Epithelial cell of esophagus (primary cell): ENCODE results near the gene PLEKHH2.

Source experiments
- DNase-seq: peaks from one replicate; pipeline ENCODE4 v3.0.0; 2010; ENCODE audit warnings: low read depth
- H3K4me3 ChIP-seq: 2 replicates; pipeline ENCODE4 v1.5.1; 2011; ENCODE audit warnings: mild to moderate bottlenecking, low read length, control low read depth
- CTCF ChIP-seq: IDR thresholded peaks from 2 replicates; pipeline ENCODE4 v1.5.1; 2011; ENCODE audit warnings: low read depth, mild to moderate bottlenecking, low read length, control low read depth, inconsistent platforms; ENCODE audit not compliant: insufficient read depth; ENCODE audit errors: missing control alignments

PLEKHH2 gene

DNA sequence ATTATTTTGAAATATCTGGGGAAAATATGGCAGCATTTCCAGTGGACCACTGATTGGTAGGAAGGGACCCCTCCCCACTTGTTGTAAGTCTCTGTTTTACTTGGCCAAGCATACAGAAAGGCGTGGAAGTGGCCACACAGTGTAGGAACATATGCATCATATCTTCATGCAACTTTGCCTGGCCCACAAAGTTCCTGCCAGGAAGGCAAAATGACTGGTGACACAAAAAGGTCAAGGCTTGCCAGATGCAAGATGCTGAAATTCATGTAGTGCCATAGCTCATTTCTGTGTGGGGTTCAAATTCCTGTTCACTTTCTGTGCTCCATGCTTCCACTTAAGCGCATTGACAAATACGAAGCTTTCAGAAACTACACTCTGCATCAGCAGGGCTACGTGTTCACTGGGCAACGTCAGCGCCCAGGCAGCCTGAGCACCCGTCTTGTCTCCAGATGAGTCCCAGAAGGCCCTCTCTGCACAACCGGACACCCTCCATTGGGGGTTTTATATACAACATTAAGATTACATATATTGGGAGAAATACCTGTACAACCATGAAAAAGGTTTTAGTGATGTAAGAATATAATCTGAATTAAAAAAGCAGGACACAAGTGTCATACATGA lies 140.4 kb downstream of the PLEKHH2 start:
- no peak overlapping the region for H3K4me3 ChIP-seq
- no peak for TF ChIP-seq CTCF
- DNase-seq, result no peak

DNA sequence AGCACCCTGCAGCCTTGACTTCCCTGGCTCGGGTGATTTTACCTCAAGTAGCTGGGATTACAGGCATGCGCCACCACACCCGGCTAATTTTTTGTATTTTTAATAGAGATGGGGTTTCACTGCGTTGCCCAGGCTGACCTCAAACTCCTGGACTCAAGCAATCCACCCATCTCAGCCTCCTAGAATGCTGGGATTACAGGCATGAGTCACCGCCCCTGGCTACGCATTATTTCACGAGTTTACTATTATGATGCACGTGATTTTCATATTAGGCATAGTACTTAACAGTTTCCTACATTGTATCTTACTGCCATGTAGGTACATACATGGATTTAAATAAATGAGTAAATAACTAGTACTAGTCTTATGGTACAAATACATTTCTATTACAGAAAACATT lies 141.2 kb downstream of the PLEKHH2 start:
- no peak overlapping the region for H3K4me3 ChIP-seq
- no peak for TF ChIP-seq CTCF
- DNase-seq, result no peak

- H3K4me3 ChIP-seq, result no peak overlapping the region
- DNase-seq, result no peak
- no peak for TF ChIP-seq CTCF
Observed at GRCh38 chr2:43787895-43788294, 150.8 kb downstream of the PLEKHH2 start.

GRCh38 chr2:43788646-43789045 lies 151.6 kb downstream of the PLEKHH2 start:
- H3K4me3 ChIP-seq, result no peak overlapping the region
- no peak for DNase-seq
- TF ChIP-seq CTCF, result no peak

DNA sequence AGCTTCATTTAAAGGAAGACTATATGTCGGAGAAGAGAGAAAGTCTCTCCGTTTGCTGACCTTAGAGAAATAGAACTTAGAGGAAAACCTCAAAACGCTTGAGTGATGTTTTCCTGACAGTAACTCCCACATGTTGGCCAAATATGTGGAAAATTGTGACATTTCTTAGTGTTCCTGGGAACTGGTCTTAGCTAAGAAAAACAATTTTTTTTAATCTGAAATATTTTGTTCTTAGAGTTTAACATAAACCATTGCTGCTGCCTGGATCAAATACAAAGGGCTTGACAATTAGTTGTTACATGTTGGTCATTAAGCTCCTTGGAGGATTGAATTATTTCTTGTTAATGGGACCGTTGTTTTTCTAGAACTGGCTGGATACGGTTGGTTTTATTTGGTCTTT lies 153.1 kb downstream of the PLEKHH2 start:
- TF ChIP-seq CTCF, result no peak
- DNase-seq, result no peak
- H3K4me3 ChIP-seq, result no peak overlapping the region

GRCh38 chr2:43791035-43791765 lies 154.1 kb downstream of the PLEKHH2 start:
- TF ChIP-seq CTCF, result no peak
- no peak overlapping the region for H3K4me3 ChIP-seq
- DNase-seq, result no peak

- TF ChIP-seq CTCF, result no peak
- DNase-seq, result no peak
- no peak overlapping the region for H3K4me3 ChIP-seq
Observed at GRCh38 chr2:43792653-43793052, 155.6 kb downstream of the PLEKHH2 start.
